HepG2 (cell line): ENCODE measurements around the gene TDP2. TPM values are rescaled to one million over a fixed set of nuclear protein-coding genes. Genes with fewer than 3 reads are reported as not detected.

Source experiments
- ATAC-seq: fragments of 200-7000 bp; cut with Tn5 transposase; 3 replicates; pipeline ENCODE4 v1.9.1; 2020; ENCODE audit warnings: mild to moderate bottlenecking, moderate library complexity
- BruUV-seq: library from RNA; stranded (reverse); fragments of 400-500 nt; replicated peaks from 2 replicates; lab custom pipeline; 2021; lab: Mats Ljungman, UMichigan
- CTCF ChIA-PET: fragments of 300-600 bp; formaldehyde crosslinking; extraction: SDS; loops from one replicate; lab custom pipeline; 2021; ENCODE audit warnings: low total read pairs, inconsistent platforms, low intra/inter-chr PET ratio; lab: Yijun Ruan, JAX
- POLR2A ChIA-PET: fragments of 350-600 bp; sonication (Branson Sonifier 250); formaldehyde crosslinking; loops from one replicate; lab custom pipeline; 2020; ENCODE audit warnings: antibody characterized with exemption, inconsistent platforms; lab: Yijun Ruan, JAX
- DNase-seq: peaks from one replicate; pipeline ENCODE4 v3.0.0-alpha.2; 2015; ENCODE audit warnings: low spot score
- FAIRE-seq: peaks from 3 replicates; lab custom pipeline; 2011; peaks lifted over from hg19 to GRCh38; lab: Jason Lieb, UNC
- H2AFZ ChIP-seq: one replicate; pipeline ENCODE4 v1.6.1; 2011; ENCODE audit warnings: low read length, inconsistent platforms
- H3K27ac ChIP-seq: fragments of 300-600 bp; 3 replicates; pipeline ENCODE4 v1.8.0; 2011; ENCODE audit warnings: mixed run types, mild to moderate bottlenecking, mixed read lengths, low read length, inconsistent platforms; ENCODE audit not compliant: insufficient read depth; ENCODE audit errors: extremely low read length
- H3K27me3 ChIP-seq, 2 experiments: fragments of 200-600 bp in 1 of 2; 2 replicates in 1 of 2; 3 replicates in 1 of 2; pipeline versions ENCODE4 v1.6.0 to v1.8.0; 2011; ENCODE audit warnings: low read length in 2 of 2, mild to moderate bottlenecking in 2 of 2, moderate library complexity in 2 of 2, inconsistent platforms in 1 of 2; ENCODE audit not compliant: insufficient read depth in 2 of 2, control insufficient read depth in 1 of 2
- H3K36me3 ChIP-seq, 2 experiments: fragments of 200-600 bp in 1 of 2; replicated peaks in 1 of 2; 2 replicates in 1 of 2; 3 replicates in 1 of 2; pipeline versions ENCODE4 v1.5.1 to v1.8.0; 2011; ENCODE audit warnings: low read length in 2 of 2, inconsistent platforms in 1 of 2; ENCODE audit not compliant: insufficient read depth in 2 of 2, control insufficient read depth in 1 of 2
- H3K4me1 ChIP-seq: 2 replicates; pipeline ENCODE4 v1.5.1; 2012; ENCODE audit warnings: low read length, inconsistent platforms; ENCODE audit not compliant: insufficient read depth
- H3K4me2 ChIP-seq: 2 replicates; pipeline ENCODE4 v1.6.0; 2011; ENCODE audit warnings: low read depth, low read length, inconsistent platforms
- H3K4me3 ChIP-seq, 3 experiments: fragments of 200-600 bp in 1 of 3; sonication (generic), shearing (Covaris generic) in 1 of 3; replicated peaks in 1 of 3; 2 replicates each; pipeline ENCODE4 v1.5.1; 2011 to 2016; ENCODE audit warnings: low read length in 3 of 3, inconsistent platforms in 2 of 3, low read depth in 2 of 3, mild to moderate bottlenecking in 2 of 3, control low read depth in 1 of 3, mixed read lengths in 1 of 3; ENCODE audit not compliant: insufficient read depth in 1 of 3
- H3K79me2 ChIP-seq: one replicate; pipeline ENCODE4 v1.6.1; 2011; ENCODE audit warnings: low read length, inconsistent platforms; ENCODE audit not compliant: insufficient read depth
- H3K9ac ChIP-seq: 2 replicates; pipeline ENCODE4 v1.6.0; 2011; ENCODE audit warnings: mild to moderate bottlenecking, low read depth, low read length, inconsistent platforms; ENCODE audit not compliant: insufficient read depth
- H3K9me3 ChIP-seq: 2 replicates; pipeline ENCODE4 v1.5.1; 2012; ENCODE audit warnings: mild to moderate bottlenecking, low read length
- H4K20me1 ChIP-seq: 2 replicates; pipeline ENCODE4 v1.6.0; 2011; ENCODE audit warnings: inconsistent platforms, mild to moderate bottlenecking, low read length, moderate library complexity; ENCODE audit not compliant: insufficient read depth
- CHCHD3 ChIP-seq: sonication (generic); formaldehyde crosslinking; IDR thresholded peaks from 2 replicates; pipeline ENCODE4 v1.8.0; 2022; ENCODE audit warnings: mild to moderate bottlenecking, missing genetic modification reagents, moderate library complexity
- DPF2 ChIP-seq: sonication (generic); formaldehyde crosslinking; IDR thresholded peaks from 2 replicates; pipeline ENCODE4 v1.4.0; 2020; ENCODE audit warnings: mild to moderate bottlenecking, low read depth, missing genetic modification reagents, borderline replicate concordance
- FOSL1 ChIP-seq: sonication (generic); formaldehyde crosslinking; IDR thresholded peaks from 2 replicates; pipeline ENCODE4 v1.9.0; 2021; ENCODE audit warnings: missing genetic modification reagents, borderline replicate concordance
- FOXK2 ChIP-seq: fragments of 450-650 bp; IDR thresholded peaks from 2 replicates; pipeline ENCODE4 v1.6.1; 2016
- IRX3 ChIP-seq: sonication (generic); formaldehyde crosslinking; IDR thresholded peaks from 2 replicates; pipeline ENCODE4 v1.8.1; 2023; ENCODE audit warnings: mild to moderate bottlenecking, low read depth, missing genetic modification reagents, borderline replicate concordance
- JUN ChIP-seq: sonication (generic); formaldehyde crosslinking; IDR thresholded peaks from 2 replicates; pipeline ENCODE4 v1.4.0; 2020; ENCODE audit warnings: mild to moderate bottlenecking, missing genetic modification reagents
- REL ChIP-seq: sonication (generic); formaldehyde crosslinking; conservative IDR thresholded peaks from 2 replicates; pipeline ENCODE4 v1.8.0; 2022; ENCODE audit warnings: mild to moderate bottlenecking, missing genetic modification reagents, moderate library complexity
- SIX1 ChIP-seq: sonication (generic); formaldehyde crosslinking; IDR thresholded peaks from 2 replicates; pipeline ENCODE4 v1.4.0; 2020; ENCODE audit warnings: missing genetic modification reagents, borderline replicate concordance
- SKIL ChIP-seq: sonication (generic); formaldehyde crosslinking; IDR thresholded peaks from 2 replicates; pipeline ENCODE4 v1.8.0; 2022; ENCODE audit warnings: missing genetic modification reagents, mild to moderate bottlenecking, moderate library complexity, borderline replicate concordance
- TAF15 ChIP-seq: fragments of 200-400 bp; formaldehyde crosslinking; IDR thresholded peaks from one replicate; pipeline ENCODE4 v1.6.1; 2018; ENCODE audit warnings: mild to moderate bottlenecking, low read depth, low read length; ENCODE audit not compliant: poor library complexity, severe bottlenecking
- THAP9 ChIP-seq: sonication (generic); formaldehyde crosslinking; IDR thresholded peaks from 2 replicates; pipeline ENCODE4; 2020; ENCODE audit warnings: missing genetic modification reagents, mild to moderate bottlenecking, borderline replicate concordance
- ZNF234 ChIP-seq: sonication (generic); formaldehyde crosslinking; conservative IDR thresholded peaks from 2 replicates; pipeline ENCODE4 v1.5.1; 2020; ENCODE audit warnings: mild to moderate bottlenecking, missing genetic modification reagents
- ZNF510 ChIP-seq: sonication (generic); formaldehyde crosslinking; IDR thresholded peaks from 2 replicates; pipeline ENCODE4 v1.4.0; 2020; ENCODE audit warnings: low read depth, mild to moderate bottlenecking, missing genetic modification reagents
- ZNF672 ChIP-seq: sonication (generic); formaldehyde crosslinking; IDR thresholded peaks from 2 replicates; pipeline ENCODE4 v1.8.1; 2022; ENCODE audit warnings: missing genetic modification reagents
- WGBS: methylation state at CpG from one replicate; pipeline ENCODE4 v1.1.6; 2017; ENCODE audit warnings: low lambda C conversion rate; 5-methylcytosine and 5-hydroxymethylcytosine counted together
- in situ Hi-C: cut with HindIII; loops from 2 replicates; pipeline ENCODE4 v1.10.0; 2017; ENCODE audit warnings: low pct_unique_long_range_greater_than_20kb; ENCODE audit not compliant: extremely low pct_ligation_motif_present
- intact Hi-C: fragments of 100-400 bp; cut with micrococcal nuclease; formaldehyde crosslinking; loops from one replicate; pipeline ENCODE4 v1.10.0; 2022; ENCODE audit not compliant: unreplicated experiment
- polyA plus RNA-seq, 8 experiments: library from polyadenylated mRNA; depleted of rRNA in 3 of 8; stranded (reverse) in 7 of 8; unstranded in 1 of 8; fragments of >200 nt; fragmentation: Illumina TruSeq in 4 of 8; extraction: Trizol in 4 of 8; gene quantifications; 2 replicates each; pipeline versions ENCODE4 v1.2.1 to v1.2.3, GENCODE V29; 2011 to 2016; ENCODE audit warnings: low read depth in 4 of 8, missing spikeins in 1 of 8, mixed read lengths in 1 of 8; ENCODE audit not compliant: insufficient read depth in 1 of 8
- total RNA-seq, 5 experiments: library from RNA; depleted of rRNA; stranded (reverse); fragments of >200 nt; fragmentation: Illumina TruSeq; extraction: Trizol; gene quantifications; 2 replicates each; pipeline ENCODE4 v1.2.3, GENCODE V29; 2016; ENCODE audit warnings: low read depth in 1 of 5
- TF ChIP-seq, protein P1 (sequence below): sonication (generic); formaldehyde crosslinking; IDR thresholded peaks from 2 replicates; pipeline ENCODE4 v1.5.1; 2020; ENCODE audit warnings: missing genetic modification reagents, mild to moderate bottlenecking, borderline replicate concordance
- TF ChIP-seq, protein P2 (sequence below): sonication (generic); formaldehyde crosslinking; IDR thresholded peaks from 2 replicates; pipeline ENCODE4 v1.8.0; 2022; ENCODE audit warnings: mild to moderate bottlenecking, missing genetic modification reagents, borderline replicate concordance

The TDP2 gene
- total and polyA plus RNA-seq, 2 of the 13 experiments (the other 11 are each of a cell fraction or from before 2014, with no cell fraction given) = 30.5 to 42.6 TPM

GRCh38 chr6:24643920-24644319 is 22.8 kb downstream of the TDP2 start:
- TF ChIP-seq THAP9 (CRISPR knock-in tag) = no peak
- TF ChIP-seq FOXK2 = no peak
- TF ChIP-seq DPF2 (CRISPR knock-in tag) = no peak
- no peak for TF ChIP-seq SKIL (CRISPR knock-in tag)
- no peak for TF ChIP-seq ZNF234
- TF ChIP-seq CHCHD3 = no peak
- TF ChIP-seq ZNF672 (CRISPR knock-in tag) = no peak
- TF ChIP-seq, protein P1, sequence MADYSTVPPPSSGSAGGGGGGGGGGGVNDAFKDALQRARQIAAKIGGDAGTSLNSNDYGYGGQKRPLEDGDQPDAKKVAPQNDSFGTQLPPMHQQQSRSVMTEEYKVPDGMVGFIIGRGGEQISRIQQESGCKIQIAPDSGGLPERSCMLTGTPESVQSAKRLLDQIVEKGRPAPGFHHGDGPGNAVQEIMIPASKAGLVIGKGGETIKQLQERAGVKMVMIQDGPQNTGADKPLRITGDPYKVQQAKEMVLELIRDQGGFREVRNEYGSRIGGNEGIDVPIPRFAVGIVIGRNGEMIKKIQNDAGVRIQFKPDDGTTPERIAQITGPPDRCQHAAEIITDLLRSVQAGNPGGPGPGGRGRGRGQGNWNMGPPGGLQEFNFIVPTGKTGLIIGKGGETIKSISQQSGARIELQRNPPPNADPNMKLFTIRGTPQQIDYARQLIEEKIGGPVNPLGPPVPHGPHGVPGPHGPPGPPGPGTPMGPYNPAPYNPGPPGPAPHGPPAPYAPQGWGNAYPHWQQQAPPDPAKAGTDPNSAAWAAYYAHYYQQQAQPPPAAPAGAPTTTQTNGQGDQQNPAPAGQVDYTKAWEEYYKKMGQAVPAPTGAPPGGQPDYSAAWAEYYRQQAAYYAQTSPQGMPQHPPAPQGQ (CRISPR knock-in tag) = no peak
- TF ChIP-seq, protein P2, sequence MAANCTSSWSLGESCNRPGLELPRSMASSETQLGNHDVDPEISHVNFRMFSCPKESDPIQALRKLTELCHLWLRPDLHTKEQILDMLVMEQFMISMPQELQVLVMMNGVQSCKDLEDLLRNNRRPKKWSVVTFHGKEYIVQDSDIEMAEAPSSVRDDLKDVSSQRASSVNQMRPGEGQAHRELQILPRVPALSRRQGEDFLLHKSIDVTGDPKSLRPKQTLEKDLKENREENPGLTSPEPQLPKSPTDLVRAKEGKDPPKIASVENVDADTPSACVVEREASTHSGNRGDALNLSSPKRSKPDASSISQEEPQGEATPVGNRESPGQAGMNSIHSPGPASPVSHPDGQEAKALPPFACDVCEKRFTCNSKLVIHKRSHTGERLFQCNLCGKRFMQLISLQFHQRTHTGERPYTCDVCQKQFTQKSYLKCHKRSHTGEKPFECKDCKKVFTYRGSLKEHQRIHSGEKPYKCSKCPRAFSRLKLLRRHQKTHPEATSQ (CRISPR knock-in tag) = no peak
- TF ChIP-seq ZNF510 (CRISPR knock-in tag) = no peak
- no peak for TF ChIP-seq SIX1 (CRISPR knock-in tag)
- no peak for TF ChIP-seq JUN (CRISPR knock-in tag)
- no peak for TF ChIP-seq IRX3 (CRISPR knock-in tag)
- no peak for TF ChIP-seq REL (CRISPR knock-in tag)
- TF ChIP-seq FOSL1 (CRISPR knock-in tag) = no peak
- TF ChIP-seq TAF15 = no peak
- Histone ChIP-seq H3K79me2 (no peaks in the 10 kb centered on the region), H3K36me3 (no peaks in the 10 kb centered on the region), H3K4me1 (peaks cover 29% of the 10 kb centered on the region), H3K27me3 (peaks cover 0 to 6% of the 10 kb centered on the region in 2 experiments; a peak in 1 of 5 replicates), H3K9ac (no peak overlapping the region), H3K4me2 (no peak overlapping the region), H3K4me3 (no peak overlapping the region), H3K9me3 (no peaks in the 10 kb centered on the region), H2AFZ (no peak overlapping the region), H3K27ac (no peak overlapping the region), H4K20me1 (no peaks in the 10 kb centered on the region)
- no TSS peak for BruUV-seq
- no peak for DNase-seq
- POLR2A ChIA-PET = no interaction called here
- CTCF ChIA-PET = no interaction called here
- intact Hi-C loops (no loop called here), in situ Hi-C loops (no loop called here)
- no peak for ATAC-seq
- WGBS = 1% methylated on average over 7 of the region's 7 CpGs
- no peak for FAIRE-seq
